BE2C (cell line): ENCODE data around the gene ABLIM1.
A peak's percentile ranks its signal among the peaks of the same experiment; 100 is the strongest.

Experiments
- DNase-seq: peaks from one replicate; pipeline ENCODE4 v3.0.0-alpha.2; 2020
- H3K27me3 ChIP-seq: fragments of 250-450 bp; sonication (Bioruptor Pico); 2 replicates; pipeline ENCODE4 v1.5.1; 2020; ENCODE audit warnings: mild to moderate bottlenecking
- H3K36me3 ChIP-seq: fragments of 250-450 bp; sonication (Bioruptor Pico); 2 replicates; pipeline ENCODE4 v1.5.1; 2020; ENCODE audit warnings: mild to moderate bottlenecking
- H3K4me1 ChIP-seq: fragments of 250-450 bp; sonication (Bioruptor Pico); 2 replicates; pipeline ENCODE4 v1.5.1; 2020
- H3K4me3 ChIP-seq: 2 replicates; pipeline ENCODE4 v1.5.1; 2011; ENCODE audit warnings: low read depth, low read length
- H3K9me3 ChIP-seq: fragments of 250-450 bp; sonication (Bioruptor Pico); 2 replicates; pipeline ENCODE4 v1.5.1; 2020
- TF ChIP-seq, protein P1 (sequence below): IDR thresholded peaks from 2 replicates; pipeline ENCODE4 v1.5.1; 2012; ENCODE audit warnings: mild to moderate bottlenecking, low read depth, low read length

Gene ABLIM1

DNA sequence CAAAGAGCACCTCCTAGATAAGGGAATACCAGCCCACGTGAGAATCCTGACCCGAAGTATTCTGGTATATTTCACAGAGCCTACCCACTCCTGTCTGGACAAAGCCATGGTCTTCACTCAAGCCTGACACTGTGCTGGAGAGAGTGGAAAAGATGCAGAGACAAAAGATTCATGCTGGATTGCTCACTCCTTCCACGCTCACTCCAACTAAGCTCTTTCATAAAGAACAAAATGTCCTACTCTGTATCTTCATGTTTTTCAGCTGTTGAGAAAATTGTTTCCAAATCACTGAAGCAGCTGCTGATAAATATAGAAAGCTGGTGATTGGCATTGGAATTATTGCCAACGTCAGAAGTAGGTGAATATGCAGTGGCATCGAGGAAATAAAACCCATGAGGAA lies 106.0 kb downstream of the ABLIM1 start:
- TF ChIP-seq, protein P1, sequence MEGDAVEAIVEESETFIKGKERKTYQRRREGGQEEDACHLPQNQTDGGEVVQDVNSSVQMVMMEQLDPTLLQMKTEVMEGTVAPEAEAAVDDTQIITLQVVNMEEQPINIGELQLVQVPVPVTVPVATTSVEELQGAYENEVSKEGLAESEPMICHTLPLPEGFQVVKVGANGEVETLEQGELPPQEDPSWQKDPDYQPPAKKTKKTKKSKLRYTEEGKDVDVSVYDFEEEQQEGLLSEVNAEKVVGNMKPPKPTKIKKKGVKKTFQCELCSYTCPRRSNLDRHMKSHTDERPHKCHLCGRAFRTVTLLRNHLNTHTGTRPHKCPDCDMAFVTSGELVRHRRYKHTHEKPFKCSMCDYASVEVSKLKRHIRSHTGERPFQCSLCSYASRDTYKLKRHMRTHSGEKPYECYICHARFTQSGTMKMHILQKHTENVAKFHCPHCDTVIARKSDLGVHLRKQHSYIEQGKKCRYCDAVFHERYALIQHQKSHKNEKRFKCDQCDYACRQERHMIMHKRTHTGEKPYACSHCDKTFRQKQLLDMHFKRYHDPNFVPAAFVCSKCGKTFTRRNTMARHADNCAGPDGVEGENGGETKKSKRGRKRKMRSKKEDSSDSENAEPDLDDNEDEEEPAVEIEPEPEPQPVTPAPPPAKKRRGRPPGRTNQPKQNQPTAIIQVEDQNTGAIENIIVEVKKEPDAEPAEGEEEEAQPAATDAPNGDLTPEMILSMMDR, result no peak
- Histone ChIP-seq H3K9me3 (no peaks in the 10 kb centered on the region), H3K4me1 (peaks cover 6% of the 10 kb centered on the region; the same call in 1 of the 2 replicates), H3K27me3 (no peaks in the 10 kb centered on the region), H3K4me3 (no peak overlapping the region), H3K36me3 (no peaks in the 10 kb centered on the region; the same call in 1 of the 2 replicates)
- no peak for DNase-seq

DNA sequence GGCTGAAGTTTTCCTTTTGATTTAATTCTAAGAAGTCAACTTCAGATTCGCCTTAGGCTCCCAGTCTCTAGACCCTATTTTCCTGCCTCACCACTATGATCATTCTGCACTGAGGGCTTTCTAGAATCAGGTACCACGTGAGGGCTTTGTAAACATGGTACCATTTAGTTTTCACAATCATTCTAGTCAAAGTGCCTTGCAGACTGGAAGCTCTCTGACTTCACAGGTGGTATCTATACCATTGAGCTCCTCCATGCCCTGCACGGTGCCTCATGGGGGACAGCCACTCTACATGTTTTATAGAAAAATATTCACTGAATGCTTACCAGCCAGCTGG lies 106.5 kb downstream of the ABLIM1 start:
- Histone ChIP-seq H3K27me3 (no peaks in the 10 kb centered on the region), H3K4me1 (peaks cover 6% of the 10 kb centered on the region; the same call in 1 of the 2 replicates), H3K4me3 (no peak overlapping the region), H3K36me3 (peaks cover 4% of the 10 kb centered on the region; the same call in 1 of the 2 replicates), H3K9me3 (no peaks in the 10 kb centered on the region)
- DNase-seq, result no peak
- TF ChIP-seq, protein P1, result no peak

GRCh38 chr10:114550756-114551635 lies 107.1 kb downstream of the ABLIM1 start:
- H3K4me1 ChIP-seq, result peaks cover 6% of the 10 kb centered on the region; the same call in 1 of the 2 replicates
- no peaks in the 10 kb centered on the region for H3K9me3 ChIP-seq
- peak overlapping the region; percentile 41 for H3K4me3 ChIP-seq
- H3K27me3 ChIP-seq, result no peaks in the 10 kb centered on the region
- TF ChIP-seq, protein P1, result peak; percentile 22
- DNase-seq, result peak; percentile 65
- H3K36me3 ChIP-seq, result peaks cover 4% of the 10 kb centered on the region; the same call in 1 of the 2 replicates

DNA sequence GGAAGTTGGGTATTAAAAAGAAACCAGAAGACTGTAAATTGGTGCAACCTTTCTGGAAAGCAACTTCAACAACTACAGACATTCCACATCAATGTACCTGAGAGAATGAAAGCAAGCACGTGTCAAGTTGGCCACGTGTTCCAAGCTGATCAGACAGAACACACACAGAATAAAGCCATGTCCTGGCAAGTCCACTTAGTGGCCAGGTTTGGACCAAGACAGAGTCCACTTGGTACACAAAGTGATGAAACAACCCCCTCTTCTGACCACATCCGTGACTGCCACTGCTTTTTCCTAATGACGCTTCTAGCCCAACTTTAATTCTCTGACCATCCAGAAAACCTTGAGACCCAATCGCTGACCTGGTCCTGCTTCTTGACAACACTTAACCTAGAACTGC lies 109.4 kb downstream of the ABLIM1 start:
- Histone ChIP-seq H3K27me3 (no peaks in the 10 kb centered on the region), H3K4me1 (peaks cover 6% of the 10 kb centered on the region; the same call in 1 of the 2 replicates), H3K36me3 (peaks cover 4% of the 10 kb centered on the region; the same call in 1 of the 2 replicates), H3K9me3 (no peaks in the 10 kb centered on the region), H3K4me3 (no peak overlapping the region)
- DNase-seq, result peak; percentile 21
- TF ChIP-seq, protein P1, result peak; percentile 58

DNA sequence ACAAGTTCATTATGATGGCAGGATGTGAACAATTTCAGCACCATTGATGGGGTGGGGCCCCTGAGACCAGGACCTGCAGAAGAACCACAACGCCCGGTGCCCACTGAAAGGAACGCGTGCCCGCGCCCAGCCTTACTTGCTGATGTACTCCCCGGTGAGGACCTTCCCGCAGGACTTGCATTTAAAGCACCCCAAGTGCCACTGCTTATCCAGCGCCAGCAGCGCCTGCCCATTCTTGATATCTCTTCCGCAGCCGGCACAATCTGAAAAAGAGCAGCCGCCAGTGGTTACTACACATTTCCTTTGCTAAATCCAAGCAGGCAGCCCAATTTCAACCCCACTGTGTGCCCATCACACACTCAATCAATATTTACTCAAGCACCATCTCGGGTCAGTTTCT lies 110.6 kb downstream of the ABLIM1 start:
- no peak for DNase-seq
- H3K27me3 ChIP-seq, result no peaks in the 10 kb centered on the region
- TF ChIP-seq, protein P1, result no peak
- H3K9me3 ChIP-seq, result no peaks in the 10 kb centered on the region
- peaks cover 4% of the 10 kb centered on the region; the same call in 1 of the 2 replicates for H3K36me3 ChIP-seq
- H3K4me3 ChIP-seq, result no peak overlapping the region
- peaks cover 6% of the 10 kb centered on the region; the same call in 1 of the 2 replicates for H3K4me1 ChIP-seq

DNA sequence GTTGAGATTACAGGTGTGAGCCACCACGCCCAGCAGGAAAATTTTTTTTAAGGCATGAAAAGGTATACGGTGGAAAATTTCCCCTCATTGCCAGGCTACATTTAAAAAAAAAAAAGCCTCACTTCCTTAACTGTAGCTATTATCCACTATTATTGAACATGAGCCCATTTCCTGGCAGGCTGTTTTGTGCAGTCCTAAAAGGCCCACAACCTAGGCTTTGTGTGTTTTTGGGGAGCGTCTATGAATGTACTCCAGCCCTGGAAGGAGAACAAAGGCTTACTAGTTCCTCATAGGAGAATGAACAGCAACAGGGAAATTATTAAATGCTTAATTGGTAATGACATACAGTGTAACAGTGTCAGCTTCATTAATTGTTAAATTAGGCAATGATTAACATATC lies 111.0 kb downstream of the ABLIM1 start:
- H3K36me3 ChIP-seq, result peaks cover 4% of the 10 kb centered on the region; the same call in 1 of the 2 replicates
- TF ChIP-seq, protein P1, result no peak

More for the DNA sequence above, 111.0 kb downstream of the ABLIM1 start:
- H3K4me3 ChIP-seq, result no peak overlapping the region
- H3K4me1 ChIP-seq, result peaks cover 6% of the 10 kb centered on the region; the same call in 1 of the 2 replicates
- no peaks in the 10 kb centered on the region for H3K27me3 ChIP-seq
- no peaks in the 10 kb centered on the region for H3K9me3 ChIP-seq
- DNase-seq, result no peak
